WI38 (cell line): Measurements from ENCODE around the gene OR2T1.

Experiments
- H3K4me3 ChIP-seq: 2 replicates; pipeline ENCODE4 v1.5.1; 2011; ENCODE audit warnings: low read depth, mild to moderate bottlenecking, control low read depth, low read length
- TF ChIP-seq, protein P1 (sequence below): IDR thresholded peaks from 2 replicates; pipeline ENCODE4 v1.5.1; 2012; ENCODE audit warnings: low read depth, mild to moderate bottlenecking, control low read depth, low read length

Gene OR2T1

DNA sequence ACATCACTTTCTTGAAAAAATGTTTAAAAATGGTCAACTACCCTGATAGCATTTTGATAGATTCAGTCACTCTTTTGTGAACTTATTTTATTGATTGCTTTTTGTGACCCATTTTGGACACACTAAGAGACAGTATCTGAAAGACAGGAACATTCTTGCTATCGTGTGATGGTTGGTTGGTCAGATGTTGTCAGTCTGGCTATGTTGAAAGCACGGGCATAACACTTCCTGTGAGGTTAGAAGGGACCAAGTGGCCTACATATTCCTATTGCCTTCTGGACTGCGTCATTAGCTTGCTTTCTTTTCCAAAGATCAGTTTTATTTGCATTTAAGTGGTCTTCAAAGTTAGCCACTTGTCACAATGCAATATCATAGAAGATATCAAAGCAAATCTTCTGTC is 25.9 kb upstream of the OR2T1 start:
- H3K4me3 ChIP-seq: no peak overlapping the region
- TF ChIP-seq, protein P1, sequence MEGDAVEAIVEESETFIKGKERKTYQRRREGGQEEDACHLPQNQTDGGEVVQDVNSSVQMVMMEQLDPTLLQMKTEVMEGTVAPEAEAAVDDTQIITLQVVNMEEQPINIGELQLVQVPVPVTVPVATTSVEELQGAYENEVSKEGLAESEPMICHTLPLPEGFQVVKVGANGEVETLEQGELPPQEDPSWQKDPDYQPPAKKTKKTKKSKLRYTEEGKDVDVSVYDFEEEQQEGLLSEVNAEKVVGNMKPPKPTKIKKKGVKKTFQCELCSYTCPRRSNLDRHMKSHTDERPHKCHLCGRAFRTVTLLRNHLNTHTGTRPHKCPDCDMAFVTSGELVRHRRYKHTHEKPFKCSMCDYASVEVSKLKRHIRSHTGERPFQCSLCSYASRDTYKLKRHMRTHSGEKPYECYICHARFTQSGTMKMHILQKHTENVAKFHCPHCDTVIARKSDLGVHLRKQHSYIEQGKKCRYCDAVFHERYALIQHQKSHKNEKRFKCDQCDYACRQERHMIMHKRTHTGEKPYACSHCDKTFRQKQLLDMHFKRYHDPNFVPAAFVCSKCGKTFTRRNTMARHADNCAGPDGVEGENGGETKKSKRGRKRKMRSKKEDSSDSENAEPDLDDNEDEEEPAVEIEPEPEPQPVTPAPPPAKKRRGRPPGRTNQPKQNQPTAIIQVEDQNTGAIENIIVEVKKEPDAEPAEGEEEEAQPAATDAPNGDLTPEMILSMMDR: no peak

DNA sequence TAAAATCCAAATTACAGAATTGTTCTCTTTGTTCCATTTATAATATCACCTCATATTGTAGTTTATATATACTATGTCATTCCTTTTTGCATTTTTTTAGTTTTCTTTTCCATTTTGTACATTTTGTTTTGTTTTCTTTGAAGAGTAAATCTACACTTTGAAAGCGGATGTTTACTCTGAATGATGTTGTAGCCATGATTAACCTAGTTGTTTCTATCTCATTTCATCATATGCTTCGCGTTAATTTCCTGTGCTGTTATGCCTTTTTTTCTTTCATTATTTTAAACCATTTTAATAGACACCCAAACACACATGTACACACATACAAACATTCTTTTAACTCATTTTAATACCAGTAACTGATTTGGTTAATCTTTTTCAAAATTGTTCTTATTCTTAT is 22.0 kb upstream of the OR2T1 start:
- H3K4me3 ChIP-seq: no peak overlapping the region

DNA sequence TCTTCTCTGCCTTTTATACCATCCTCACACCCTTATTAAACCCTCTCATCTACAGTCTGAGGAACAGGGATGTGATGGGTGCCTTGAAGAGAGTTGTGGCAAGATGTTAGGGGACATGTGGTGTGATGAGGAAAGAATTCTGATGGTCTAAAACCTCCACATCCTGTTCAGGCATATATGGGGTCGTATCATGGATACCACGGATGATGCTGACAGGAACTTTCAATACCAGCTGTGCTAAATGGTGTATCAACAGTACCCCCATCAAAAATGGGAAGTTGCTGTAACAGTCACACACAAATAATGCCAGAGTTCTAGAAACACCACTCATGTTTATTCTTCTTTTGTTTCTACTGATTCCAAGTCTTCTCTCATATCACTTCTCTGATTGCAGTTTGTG is 14.4 kb upstream of the OR2T1 start:
- TF ChIP-seq, protein P1: no peak
- no peak overlapping the region for H3K4me3 ChIP-seq

More for the DNA sequence above, 22.0 kb upstream of the OR2T1 start:
- TF ChIP-seq, protein P1: no peak

DNA sequence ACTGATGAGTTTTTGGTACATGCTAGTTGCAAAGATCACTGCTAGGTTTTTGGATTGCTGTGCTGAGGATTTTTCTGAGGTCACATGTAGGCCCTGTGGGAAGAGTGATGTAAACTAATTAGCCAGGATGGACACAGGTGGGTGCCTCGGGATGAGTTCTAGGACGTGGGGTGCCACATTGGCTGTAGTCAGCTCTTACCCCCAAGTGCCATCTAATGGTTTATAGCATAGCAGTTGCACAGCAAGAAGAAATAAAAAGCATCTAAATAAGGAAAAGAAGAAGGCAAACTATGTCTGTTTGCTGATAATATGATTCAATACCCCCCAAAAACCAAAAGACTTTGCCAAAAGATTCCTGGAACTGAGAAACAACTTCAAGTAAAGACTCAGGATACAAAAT is 9.8 kb upstream of the OR2T1 start:
- H3K4me3 ChIP-seq: no peak overlapping the region
- TF ChIP-seq, protein P1: no peak

DNA sequence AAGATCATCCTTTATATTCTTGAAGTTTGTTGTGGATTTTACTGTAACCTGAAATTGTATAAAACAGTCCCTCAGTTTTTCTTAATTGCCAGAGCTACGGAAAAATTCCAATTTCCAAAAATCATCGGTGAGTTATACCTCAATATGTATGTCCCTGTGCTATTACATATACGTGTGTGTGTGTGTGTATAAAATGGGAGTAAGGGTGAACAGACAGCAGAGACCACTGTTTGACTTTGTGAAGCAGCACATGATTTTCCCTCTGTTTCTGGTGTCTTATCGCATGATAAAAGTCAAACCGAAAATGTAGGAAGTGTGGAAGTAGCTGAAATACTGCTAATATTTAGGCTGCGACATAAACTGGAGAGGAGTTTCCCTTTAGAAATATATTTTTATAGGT is 1.2 kb downstream of the OR2T1 start:
- TF ChIP-seq, protein P1: no peak
- no peak overlapping the region for H3K4me3 ChIP-seq

DNA sequence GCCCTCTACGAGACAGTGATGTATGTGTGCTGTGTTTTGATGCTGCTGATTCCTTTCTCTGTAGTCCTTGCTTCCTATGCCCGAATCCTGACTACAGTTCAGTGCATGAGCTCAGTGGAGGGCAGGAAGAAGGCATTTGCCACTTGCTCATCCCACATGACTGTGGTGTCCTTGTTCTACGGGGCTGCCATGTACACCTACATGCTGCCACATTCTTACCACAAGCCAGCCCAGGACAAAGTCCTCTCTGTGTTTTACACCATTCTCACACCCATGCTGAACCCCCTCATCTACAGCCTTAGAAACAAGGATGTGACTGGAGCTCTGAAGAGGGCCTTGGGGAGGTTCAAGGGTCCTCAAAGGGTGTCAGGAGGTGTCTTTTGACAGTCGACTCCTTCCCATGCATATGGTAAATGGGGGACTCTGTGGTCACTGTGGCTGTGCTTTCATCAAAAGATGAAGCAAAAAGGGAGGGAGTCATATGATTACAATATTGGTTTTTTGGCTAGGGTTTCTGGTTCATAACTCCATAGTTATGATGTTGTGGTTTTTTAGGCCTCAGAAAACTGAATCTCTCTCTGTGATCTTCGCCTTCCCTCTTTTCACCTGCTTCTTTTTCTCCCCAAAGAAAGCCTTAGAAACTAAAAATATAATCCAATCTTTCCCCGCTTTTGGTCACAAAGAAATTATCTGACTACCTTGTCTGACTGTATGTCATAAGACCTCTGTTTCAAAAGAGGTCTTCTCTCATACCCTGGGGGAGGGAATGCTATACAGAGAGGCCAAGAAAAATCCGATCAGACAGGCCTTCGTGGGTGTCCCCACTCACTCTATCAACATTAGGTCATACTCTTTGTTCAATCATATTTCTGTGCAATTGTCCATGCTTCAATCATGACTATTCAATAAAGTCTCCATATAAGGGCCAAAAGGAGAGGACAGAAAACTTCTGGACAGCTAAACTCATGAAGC is 4.2 kb downstream of the OR2T1 start:
- TF ChIP-seq, protein P1: no peak
- no peak overlapping the region for H3K4me3 ChIP-seq

DNA sequence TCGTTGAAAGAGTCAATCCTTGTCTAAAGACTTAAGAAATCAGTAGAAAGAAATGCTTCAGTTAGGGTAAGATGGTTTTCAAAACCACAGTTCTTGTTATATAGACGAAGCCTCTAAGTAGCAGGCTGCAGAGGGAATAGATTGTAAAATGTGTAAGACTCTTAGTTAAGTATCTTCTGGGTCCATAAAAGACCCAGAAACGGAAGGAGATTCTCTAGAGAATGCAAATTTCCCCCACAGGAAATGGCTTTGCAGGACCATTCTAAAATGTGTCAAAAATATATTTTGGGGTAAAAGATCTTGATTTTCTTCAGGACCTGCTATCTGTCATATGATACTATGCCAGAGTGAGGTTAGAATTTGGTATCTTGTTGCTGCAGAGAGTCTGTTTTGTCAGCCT is 13.4 kb downstream of the OR2T1 start:
- no peak overlapping the region for H3K4me3 ChIP-seq
- TF ChIP-seq, protein P1: no peak
